ENCODE measurements around the gene TNS3.

DNA sequence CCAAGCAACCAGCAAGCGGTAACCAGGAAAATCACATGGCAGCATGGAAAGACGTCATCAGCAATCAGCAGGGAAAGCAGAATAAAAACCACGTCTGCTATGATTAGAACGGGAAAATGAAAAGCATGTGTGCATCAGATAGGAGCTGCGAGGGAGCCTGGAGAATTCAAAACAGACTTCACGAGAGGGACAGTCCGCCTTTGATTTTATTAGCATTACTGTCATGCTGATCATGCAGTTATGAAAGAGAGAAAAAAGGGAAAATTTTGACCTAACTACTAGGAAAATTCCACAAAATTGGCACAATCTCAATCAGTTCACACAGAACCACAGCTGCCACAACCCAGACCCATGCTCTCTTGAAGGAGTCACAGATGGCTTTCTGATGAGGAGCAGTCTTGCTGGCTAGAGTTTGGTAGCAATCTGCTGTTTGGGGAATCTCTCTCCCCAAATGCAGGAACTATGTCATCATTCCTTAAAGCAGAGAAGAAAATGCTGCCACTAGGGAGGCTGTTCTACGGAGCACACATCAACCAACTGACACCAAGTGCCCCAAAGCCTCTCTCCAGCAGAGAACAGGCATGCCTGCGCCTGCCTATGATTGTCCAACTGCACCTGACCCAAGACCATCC, 295.9 kb downstream of the TNS3 start:
- TF ChIP-seq, protein P1, sequence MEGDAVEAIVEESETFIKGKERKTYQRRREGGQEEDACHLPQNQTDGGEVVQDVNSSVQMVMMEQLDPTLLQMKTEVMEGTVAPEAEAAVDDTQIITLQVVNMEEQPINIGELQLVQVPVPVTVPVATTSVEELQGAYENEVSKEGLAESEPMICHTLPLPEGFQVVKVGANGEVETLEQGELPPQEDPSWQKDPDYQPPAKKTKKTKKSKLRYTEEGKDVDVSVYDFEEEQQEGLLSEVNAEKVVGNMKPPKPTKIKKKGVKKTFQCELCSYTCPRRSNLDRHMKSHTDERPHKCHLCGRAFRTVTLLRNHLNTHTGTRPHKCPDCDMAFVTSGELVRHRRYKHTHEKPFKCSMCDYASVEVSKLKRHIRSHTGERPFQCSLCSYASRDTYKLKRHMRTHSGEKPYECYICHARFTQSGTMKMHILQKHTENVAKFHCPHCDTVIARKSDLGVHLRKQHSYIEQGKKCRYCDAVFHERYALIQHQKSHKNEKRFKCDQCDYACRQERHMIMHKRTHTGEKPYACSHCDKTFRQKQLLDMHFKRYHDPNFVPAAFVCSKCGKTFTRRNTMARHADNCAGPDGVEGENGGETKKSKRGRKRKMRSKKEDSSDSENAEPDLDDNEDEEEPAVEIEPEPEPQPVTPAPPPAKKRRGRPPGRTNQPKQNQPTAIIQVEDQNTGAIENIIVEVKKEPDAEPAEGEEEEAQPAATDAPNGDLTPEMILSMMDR (IDR thresholded peaks at IDR 0.05; ENCODE audit: low read depth, low read length, poor library complexity, severe bottlenecking) = no peak
- no peak for TF ChIP-seq EZH2phosphoT487 (IDR thresholded peaks at IDR 0.05; ENCODE audit: borderline replicate concordance, low read length)

All from DOHH2 (cell line).